ENCODE results near the gene TCL1B. TPM values are rescaled to one million over a fixed set of nuclear protein-coding genes. Genes with fewer than 3 reads are reported as not detected.
A peak's percentile ranks its signal among the peaks of the same experiment; 100 is the strongest.

Gene TCL1B
- total and polyA plus RNA-seq, 2 of the 8 experiments (the other 6 are each of a cell fraction or from before 2014, with no cell fraction given) = 9.6 to 11.5 TPM

GRCh38 chr14:95659293-95659989, 26.8 kb upstream of the TCL1B start:
- H4K20me1 ChIP-seq (replicated peaks in 1 of 2; ENCODE audit: control insufficient read depth in 1 of 2, insufficient read depth in 2 of 2, low read length in 2 of 2) = no peaks in the 10 kb centered on the region
- no peak overlapping the region for H2BK15ac ChIP-seq (ENCODE audit: low read length)
- no peak overlapping the region for H3K4ac ChIP-seq (replicated peaks; ENCODE audit: insufficient read length, low read depth, low read length)
- DNase-seq (ENCODE audit: low read depth in 1 of 2, low spot score in 2 of 2) = no peak
- H3K56ac ChIP-seq (replicated peaks; ENCODE audit: insufficient read length, low read depth, low read length) = no peak overlapping the region
- H3K9ac ChIP-seq (replicated peaks in 1 of 4; ENCODE audit: extremely low read depth in 1 of 4, low read depth in 3 of 4, low read length in 3 of 4) = no peak overlapping the region
- H3K27ac ChIP-seq (ENCODE audit: low read depth, low read length) = no peak overlapping the region
- no peak overlapping the region for H2BK5ac ChIP-seq (ENCODE audit: low read depth, low read length)
- peaks cover 0 to 3% (median 0%) of the 10 kb centered on the region in 4 experiments; a peak in 4 of 7 replicates for H3K27me3 ChIP-seq (replicated peaks in 1 of 4; ENCODE audit: control insufficient read depth in 3 of 4, extremely low read depth in 1 of 4, insufficient read depth in 3 of 4, low read length in 3 of 4)
- H4K5ac ChIP-seq (ENCODE audit: insufficient read length, low read depth, low read length) = no peak overlapping the region
- H3K4me1 ChIP-seq (replicated peaks in 1 of 4; ENCODE audit: control insufficient read depth in 3 of 4, insufficient read depth in 4 of 4, low read length in 3 of 4) = peaks cover 0 to 4% (median 2%) of the 10 kb centered on the region in 4 experiments; a peak in 2 of 7 replicates
- H3K23me2 ChIP-seq (ENCODE audit: low read depth, low read length) = 0 out of 2 replicates have a peak, but pooled peaks cover 1% of the 10 kb centered on the region
- no peak overlapping the region for H2BK120ac ChIP-seq (replicated peaks; ENCODE audit: low read depth, low read length)
- H2BK20ac ChIP-seq (ENCODE audit: low read length) = peak overlapping the region; percentile 48; the same call in 1 of the 2 replicates
- WGBS, 2 experiments (ENCODE audit: extremely low coverage in 1 of 2, insufficient coverage in 1 of 2, insufficient read length in 1 of 2, insufficient replicate concordance in 2 of 2, low coverage in 1 of 2, low lambda C conversion rate in 2 of 2, missing lambda C conversion rate in 1 of 2) = 83% methylated on average over 7 of the region's 7 CpGs; no CpG with 5 or more reads in 1 of the 2 experiments
- no peak for TF ChIP-seq RAD21 (IDR thresholded peaks at IDR 0.05 in 1 of 2, conservative IDR thresholded peaks at IDR 0.05 in 1 of 2; ENCODE audit: low read depth in 2 of 2, low read length in 2 of 2)
- H4K91ac ChIP-seq (replicated peaks; ENCODE audit: insufficient read length, low read length) = no peak overlapping the region
- no peak overlapping the region for H2AK5ac ChIP-seq (ENCODE audit: low read depth, low read length)
- no peaks in the 10 kb centered on the region for H3K79me2 ChIP-seq (ENCODE audit: control insufficient read depth in 1 of 2, insufficient read depth in 2 of 2, low read length in 2 of 2)
- no peaks in the 10 kb centered on the region for H3K79me1 ChIP-seq (ENCODE audit: low read depth, low read length)
- H3K23ac ChIP-seq (ENCODE audit: insufficient read length) = no peak overlapping the region
- 0 out of 2 replicates have a peak overlapping the region, but pooled peaks have one; percentile 9 for H4K8ac ChIP-seq (ENCODE audit: extremely low read depth, insufficient read depth, low read length)
- no peak overlapping the region for H3K4me2 ChIP-seq (ENCODE audit: insufficient read depth in 1 of 2, low read depth in 2 of 2, low read length in 2 of 2)
- POLR2A ChIA-PET (ENCODE audit: partially characterized antibody) = no interaction called here
- H3K14ac ChIP-seq (ENCODE audit: insufficient read length) = no peak overlapping the region
- no peak overlapping the region for H3K4me3 ChIP-seq (ENCODE audit: extremely low read depth in 1 of 4, insufficient read depth in 2 of 4, low read depth in 3 of 4, low read length in 4 of 4)
- no peak overlapping the region for H2AFZ ChIP-seq (ENCODE audit: low read length)
- H2BK12ac ChIP-seq (ENCODE audit: low read depth, low read length) = 0 out of 2 replicates have a peak overlapping the region, but pooled peaks have one; percentile 50
- no peaks in the 10 kb centered on the region for H3K9me3 ChIP-seq (ENCODE audit: insufficient read depth in 2 of 2, low read depth in 1 of 2, low read length in 1 of 2)
- CTCF ChIA-PET (ENCODE audit: partially characterized antibody) = interaction anchor here (0.6 to 2.6 kb wide), 11 partner anchors 9 to 510 kb away, joined by 3 to 8 read pairs (median 4); partner anchors contain the start of gene TCL1B
- H3K18ac ChIP-seq (ENCODE audit: extremely low read depth, low read length) = no peak overlapping the region
- no peaks in the 10 kb centered on the region for H3K36me3 ChIP-seq (ENCODE audit: control insufficient read depth in 2 of 4, insufficient read depth in 4 of 4, low read length in 3 of 4)
- FAIRE-seq = no peak
